ENCODE data around the gene FRMD4A. TPM values are rescaled to one million over a fixed set of nuclear protein-coding genes. Genes with fewer than 3 reads are reported as not detected.

Gene FRMD4A
- total RNA-seq, 1 donor from 2014 or later: 20.2 TPM

GRCh38 chr10:14116837-14117236 lies 213.9 kb downstream of the FRMD4A start:
- H3K4me3 ChIP-seq: no peak overlapping the region
- no peaks in the 10 kb centered on the region for H3F3A ChIP-seq (ENCODE audit: low read depth)
- H2AFZ ChIP-seq (replicated peaks): no peak overlapping the region
- peaks cover 17% of the 10 kb centered on the region for H3K4me1 Mint-ChIP-seq
- H3K27ac Mint-ChIP-seq: no peak overlapping the region
- H3K9me3 ChIP-seq (ENCODE audit: low read depth): no peaks in the 10 kb centered on the region
- no peaks in the 10 kb centered on the region for H3K27me3 ChIP-seq
- TF ChIP-seq CTCF (IDR thresholded peaks at IDR 0.05) (no peak), EZH2phosphoT487 (IDR thresholded peaks at IDR 0.05) (no peak)
- no peak overlapping the region for H3K27ac ChIP-seq
- no peak overlapping the region for H3K4me3 Mint-ChIP-seq
- DNase-seq (ENCODE audit: low spot score): no peak
- H3K79me2 ChIP-seq (ENCODE audit: low read depth): no peaks in the 10 kb centered on the region
- H4K20me1 ChIP-seq (ENCODE audit: low read depth): no peaks in the 10 kb centered on the region
- no peaks in the 10 kb centered on the region for H3K9me3 Mint-ChIP-seq
- no peak overlapping the region for H3K9ac ChIP-seq
- H3K27me3 Mint-ChIP-seq (ENCODE audit: insufficient read depth, low read depth): peaks cover 6% of the 10 kb centered on the region
- peaks cover 4% of the 10 kb centered on the region for H3K36me3 Mint-ChIP-seq
- H3K36me3 ChIP-seq: no peaks in the 10 kb centered on the region
- H3K4me1 ChIP-seq: no peaks in the 10 kb centered on the region
- no peak overlapping the region for H3K4me2 ChIP-seq

GRCh38 chr10:14116021-14116420 lies 214.7 kb downstream of the FRMD4A start:
- H4K20me1 ChIP-seq (ENCODE audit: low read depth): no peaks in the 10 kb centered on the region
- DNase-seq (ENCODE audit: low spot score): no peak
- no peak overlapping the region for H3K27ac Mint-ChIP-seq
- no peaks in the 10 kb centered on the region for H3K9me3 Mint-ChIP-seq
- H3K4me1 Mint-ChIP-seq: peaks cover 23% of the 10 kb centered on the region
- peaks cover 6% of the 10 kb centered on the region for H3K27me3 Mint-ChIP-seq (ENCODE audit: insufficient read depth, low read depth)
- no peaks in the 10 kb centered on the region for H3K27me3 ChIP-seq
- no peak overlapping the region for H3K4me2 ChIP-seq
- no peak overlapping the region for H3K27ac ChIP-seq
- H3K36me3 Mint-ChIP-seq: peaks cover 4% of the 10 kb centered on the region
- no peak overlapping the region for H2AFZ ChIP-seq (replicated peaks)
- no peak overlapping the region for H3K9ac ChIP-seq
- no peak overlapping the region for H3K4me3 Mint-ChIP-seq
- no peak overlapping the region for H3K4me3 ChIP-seq
- no peaks in the 10 kb centered on the region for H3K79me2 ChIP-seq (ENCODE audit: low read depth)
- no peak for TF ChIP-seq EZH2phosphoT487 (IDR thresholded peaks at IDR 0.05)
- no peak for TF ChIP-seq EZH2 (IDR thresholded peaks at IDR 0.05)
- no peak for TF ChIP-seq CTCF (IDR thresholded peaks at IDR 0.05)
- H3K9me3 ChIP-seq (ENCODE audit: low read depth): no peaks in the 10 kb centered on the region
- no peaks in the 10 kb centered on the region for H3F3A ChIP-seq (ENCODE audit: low read depth)
- no peaks in the 10 kb centered on the region for H3K36me3 ChIP-seq
- H3K4me1 ChIP-seq: no peaks in the 10 kb centered on the region

GRCh38 chr10:14114791-14115190 lies 215.9 kb downstream of the FRMD4A start:
- H3K36me3 Mint-ChIP-seq: peaks cover 4% of the 10 kb centered on the region
- Histone ChIP-seq H3K4me2 (no peak overlapping the region), H3K27me3 (no peaks in the 10 kb centered on the region), H3K4me3 (no peak overlapping the region), H3K27ac (no peak overlapping the region), H3K9ac (no peak overlapping the region), H3K9me3 (ENCODE audit: low read depth) (no peaks in the 10 kb centered on the region), H3K4me1 (no peaks in the 10 kb centered on the region), H3K36me3 (no peaks in the 10 kb centered on the region), H3K79me2 (ENCODE audit: low read depth) (no peaks in the 10 kb centered on the region), H4K20me1 (ENCODE audit: low read depth) (no peaks in the 10 kb centered on the region), H3F3A (ENCODE audit: low read depth) (no peaks in the 10 kb centered on the region), H2AFZ (replicated peaks) (no peak overlapping the region)
- H3K27ac Mint-ChIP-seq: no peak overlapping the region
- no peak overlapping the region for H3K4me3 Mint-ChIP-seq
- H3K4me1 Mint-ChIP-seq: peaks cover 25% of the 10 kb centered on the region
- TF ChIP-seq EZH2phosphoT487 (IDR thresholded peaks at IDR 0.05): no peak
- no peak for TF ChIP-seq CTCF (IDR thresholded peaks at IDR 0.05)
- TF ChIP-seq EZH2 (IDR thresholded peaks at IDR 0.05): no peak
- no peak for DNase-seq (ENCODE audit: low spot score)
- no peaks in the 10 kb centered on the region for H3K9me3 Mint-ChIP-seq
- H3K27me3 Mint-ChIP-seq (ENCODE audit: insufficient read depth, low read depth): peaks cover 6% of the 10 kb centered on the region

Measured in neural progenitor cell (in vitro differentiated cells).